Stimulated activated CD4-positive, alpha-beta T cell treated with anti-CD3 and anti-CD28 coated beads, Interleukin-12 subunit alpha, Interleukin-12 subunit beta, amount 100 ng/mL, for 4 hours (primary cell): ENCODE measurements around the gene NEB.
"Not testable (repeated sequence)": the region's sequence is repeated elsewhere in the genome, so short reads cannot be mapped to it uniquely, and the experiment has no call there.

Experiments used
- DNase-seq: peaks from one replicate; pipeline ENCODE4 v3.0.0-alpha.2; 2020

The NEB gene

DNA sequence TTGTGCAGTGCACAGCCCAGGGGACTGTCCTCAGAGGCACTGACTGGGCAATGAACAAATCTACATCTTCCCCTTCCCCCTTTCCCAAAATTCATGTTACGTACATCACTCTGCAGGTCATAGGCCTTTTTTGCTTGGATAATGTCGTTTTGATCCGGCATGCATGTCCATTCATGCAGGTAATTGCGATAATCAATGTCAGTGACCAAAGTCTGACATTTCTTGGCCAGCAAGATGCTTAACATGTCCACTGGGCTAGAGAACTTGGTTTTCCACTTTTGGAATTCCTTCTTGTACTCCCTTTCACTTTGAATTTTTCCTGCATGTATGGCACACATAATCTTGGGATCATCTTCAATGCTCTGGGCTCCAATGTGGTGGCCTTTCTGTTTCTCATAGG, 124.6 kb downstream of the NEB start:
- no peak for DNase-seq

DNA sequence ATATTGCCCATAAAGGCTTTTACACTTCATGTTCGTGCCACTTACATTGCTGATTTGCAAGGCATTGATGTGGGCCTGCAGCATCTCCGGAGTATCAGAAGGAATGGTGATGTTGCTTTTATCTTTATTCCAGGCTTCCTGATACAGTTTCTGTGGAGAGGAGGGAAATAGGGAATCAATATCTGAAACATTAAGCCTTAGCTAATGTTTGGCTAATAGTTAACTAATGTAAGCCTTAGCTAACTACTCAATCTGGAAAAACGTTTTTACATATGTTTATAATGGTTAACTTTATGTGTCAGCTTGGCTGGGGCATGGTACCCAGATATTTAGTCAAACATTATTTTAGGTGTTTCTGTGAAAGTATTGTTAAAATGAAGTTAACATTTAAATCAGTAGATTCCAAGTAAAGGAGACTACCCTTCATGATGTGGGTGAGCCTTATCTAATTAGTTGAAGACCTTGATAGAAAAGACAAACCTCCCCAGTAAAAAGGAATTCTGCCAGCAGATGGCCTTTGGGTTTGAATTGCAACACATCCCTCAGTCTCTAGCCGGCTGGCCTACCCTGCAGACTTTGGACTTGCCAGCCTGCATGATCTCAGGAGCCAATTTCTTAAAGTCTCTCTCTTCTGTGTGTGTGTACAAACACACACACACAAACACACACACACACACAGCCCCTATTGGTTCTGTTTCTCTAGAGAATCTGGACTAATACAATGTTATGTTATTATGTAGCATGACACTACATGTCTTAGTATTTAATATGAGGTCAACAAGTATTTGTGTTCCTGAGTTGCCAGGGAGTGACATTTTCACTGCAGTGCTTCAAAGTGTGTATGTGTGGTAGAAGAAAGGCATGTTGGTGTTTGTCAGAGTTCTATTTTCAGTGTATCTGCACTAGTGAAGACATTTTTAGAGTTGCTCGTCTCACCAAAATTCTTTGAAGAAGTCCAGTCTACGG, 126.5 kb downstream of the NEB start:
- DNase-seq = not testable (repeated sequence)

DNA sequence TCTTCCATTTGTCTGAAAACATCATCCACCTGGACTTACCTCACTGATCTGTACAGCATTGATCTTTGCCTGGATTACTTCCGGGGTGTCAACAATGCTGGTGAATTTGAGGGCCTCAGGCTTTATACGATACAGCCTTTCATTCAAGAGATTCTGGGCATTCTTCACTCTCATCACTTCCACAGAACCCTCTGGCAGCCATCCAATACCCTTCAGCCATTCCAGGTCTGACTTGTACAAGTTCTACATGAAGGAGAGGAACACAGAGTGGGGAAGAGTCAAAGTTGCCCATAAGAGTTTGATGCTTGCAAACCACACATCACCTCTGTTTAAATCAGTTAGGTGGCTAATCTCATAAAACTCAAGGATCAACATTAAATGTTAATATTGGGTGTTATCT, 130.7 kb downstream of the NEB start:
- not testable (repeated sequence) for DNase-seq

DNA sequence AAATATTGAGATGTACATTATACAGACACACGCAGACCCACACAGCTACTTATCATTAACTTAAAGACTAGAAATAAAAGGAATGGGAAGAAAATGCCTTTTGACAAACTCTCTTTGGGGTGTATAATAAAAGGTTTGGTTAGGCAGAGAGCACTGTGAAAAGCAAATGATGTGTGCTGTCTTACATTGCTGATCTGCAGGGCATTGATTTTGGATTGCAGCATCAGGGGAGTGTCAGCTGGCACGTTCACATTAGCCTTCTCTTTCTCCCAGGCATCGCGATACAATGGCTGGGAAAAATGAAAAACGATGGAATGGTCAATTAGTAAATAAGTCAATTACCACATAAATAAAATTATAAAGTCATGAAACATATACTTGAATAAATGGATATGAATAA, 131.9 kb downstream of the NEB start:
- not testable (repeated sequence) for DNase-seq

DNA sequence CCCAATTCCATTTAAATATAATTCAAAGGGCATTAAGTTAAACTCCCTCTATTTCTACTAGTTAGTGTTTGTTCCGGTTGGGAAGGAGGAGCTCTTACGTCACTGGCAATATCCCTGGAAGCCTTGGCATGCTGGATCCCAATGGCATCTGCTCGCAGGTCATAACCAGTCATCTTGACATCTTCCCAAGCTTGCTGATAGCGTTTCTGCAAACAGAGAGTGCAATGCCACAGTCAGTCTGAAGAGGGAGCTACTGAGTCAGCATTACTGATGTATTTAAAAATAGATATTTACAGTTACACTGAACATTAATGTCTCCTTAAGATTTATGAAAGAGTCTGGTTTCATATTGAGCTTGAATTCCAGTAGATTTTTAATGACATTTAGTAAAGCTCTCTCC, 132.5 kb downstream of the NEB start:
- not testable (repeated sequence) for DNase-seq

DNA sequence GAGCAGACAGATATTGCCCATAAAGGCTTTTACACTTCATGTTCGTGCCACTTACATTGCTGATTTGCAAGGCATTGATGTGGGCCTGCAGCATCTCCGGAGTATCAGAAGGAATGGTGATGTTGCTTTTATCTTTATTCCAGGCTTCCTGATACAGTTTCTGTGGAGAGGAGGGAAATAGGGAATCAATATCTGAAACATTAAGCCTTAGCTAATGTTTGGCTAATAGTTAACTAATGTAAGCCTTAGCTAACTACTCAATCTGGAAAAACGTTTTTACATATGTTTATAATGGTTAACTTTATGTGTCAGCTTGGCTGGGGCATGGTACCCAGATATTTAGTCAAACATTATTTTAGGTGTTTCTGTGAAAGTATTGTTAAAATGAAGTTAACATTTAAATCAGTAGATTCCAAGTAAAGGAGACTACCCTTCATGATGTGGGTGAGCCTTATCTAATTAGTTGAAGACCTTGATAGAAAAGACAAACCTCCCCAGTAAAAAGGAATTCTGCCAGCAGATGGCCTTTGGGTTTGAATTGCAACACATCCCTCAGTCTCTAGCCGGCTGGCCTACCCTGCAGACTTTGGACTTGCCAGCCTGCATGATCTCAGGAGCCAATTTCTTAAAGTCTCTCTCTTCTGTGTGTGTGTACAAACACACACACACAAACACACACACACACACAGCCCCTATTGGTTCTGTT, 137.2 kb downstream of the NEB start:
- DNase-seq = not testable (repeated sequence)

DNA sequence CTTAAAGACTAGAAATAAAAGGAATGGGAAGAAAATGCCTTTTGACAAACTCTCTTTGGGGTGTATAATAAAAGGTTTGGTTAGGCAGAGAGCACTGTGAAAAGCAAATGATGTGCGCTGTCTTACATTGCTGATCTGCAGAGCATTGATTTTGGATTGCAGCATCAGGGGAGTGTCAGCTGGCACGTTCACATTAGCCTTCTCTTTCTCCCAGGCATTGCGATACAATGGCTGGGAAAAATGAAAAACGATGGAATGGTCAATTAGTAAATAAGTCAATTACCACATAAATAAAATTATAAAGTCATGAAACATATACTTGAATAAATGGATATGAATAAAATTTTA, 142.4 kb downstream of the NEB start:
- DNase-seq = not testable (repeated sequence)

DNA sequence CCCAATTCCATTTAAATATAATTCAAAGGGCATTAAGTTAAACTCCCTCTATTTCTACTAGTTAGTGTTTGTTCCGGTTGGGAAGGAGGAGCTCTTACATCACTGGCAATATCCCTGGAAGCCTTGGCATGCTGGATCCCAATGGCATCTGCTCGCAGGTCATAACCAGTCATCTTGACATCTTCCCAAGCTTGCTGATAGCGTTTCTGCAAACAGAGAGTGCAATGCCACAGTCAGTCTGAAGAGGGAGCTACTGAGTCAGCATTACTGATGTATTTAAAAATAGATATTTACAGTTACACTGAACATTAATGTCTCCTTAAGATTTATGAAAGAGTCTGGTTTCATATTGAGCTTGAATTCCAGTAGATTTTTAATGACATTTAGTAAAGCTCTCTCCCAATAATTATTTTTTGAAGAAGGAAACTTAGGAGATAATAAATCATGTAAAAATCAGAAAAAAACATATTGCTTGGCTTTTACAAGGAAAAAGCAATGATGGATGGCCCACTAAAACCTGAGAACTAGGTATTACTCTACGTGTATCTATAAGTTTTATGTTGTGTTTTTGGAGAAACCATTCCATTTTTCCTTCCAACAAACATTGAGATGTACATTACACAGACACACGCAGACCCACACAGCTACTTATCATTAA, 142.9 kb downstream of the NEB start:
- not testable (repeated sequence) for DNase-seq

DNA sequence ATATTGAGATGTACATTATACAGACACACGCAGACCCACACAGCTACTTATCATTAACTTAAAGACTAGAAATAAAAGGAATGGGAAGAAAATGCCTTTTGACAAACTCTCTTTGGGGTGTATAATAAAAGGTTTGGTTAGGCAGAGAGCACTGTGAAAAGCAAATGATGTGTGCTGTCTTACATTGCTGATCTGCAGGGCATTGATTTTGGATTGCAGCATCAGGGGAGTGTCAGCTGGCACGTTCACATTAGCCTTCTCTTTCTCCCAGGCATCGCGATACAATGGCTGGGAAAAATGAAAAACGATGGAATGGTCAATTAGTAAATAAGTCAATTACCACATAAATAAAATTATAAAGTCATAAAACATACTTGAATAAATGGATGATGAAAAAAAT, 153.0 kb downstream of the NEB start:
- DNase-seq = not testable (repeated sequence)

DNA sequence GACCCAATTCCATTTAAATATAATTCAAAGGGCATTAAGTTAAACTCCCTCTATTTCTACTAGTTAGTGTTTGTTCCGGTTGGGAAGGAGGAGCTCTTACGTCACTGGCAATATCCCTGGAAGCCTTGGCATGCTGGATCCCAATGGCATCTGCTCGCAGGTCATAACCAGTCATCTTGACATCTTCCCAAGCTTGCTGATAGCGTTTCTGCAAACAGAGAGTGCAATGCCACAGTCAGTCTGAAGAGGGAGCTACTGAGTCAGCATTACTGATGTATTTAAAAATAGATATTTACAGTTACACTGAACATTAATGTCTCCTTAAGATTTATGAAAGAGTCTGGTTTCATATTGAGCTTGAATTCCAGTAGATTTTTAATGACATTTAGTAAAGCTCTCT, 153.6 kb downstream of the NEB start:
- not testable (repeated sequence) for DNase-seq

DNA sequence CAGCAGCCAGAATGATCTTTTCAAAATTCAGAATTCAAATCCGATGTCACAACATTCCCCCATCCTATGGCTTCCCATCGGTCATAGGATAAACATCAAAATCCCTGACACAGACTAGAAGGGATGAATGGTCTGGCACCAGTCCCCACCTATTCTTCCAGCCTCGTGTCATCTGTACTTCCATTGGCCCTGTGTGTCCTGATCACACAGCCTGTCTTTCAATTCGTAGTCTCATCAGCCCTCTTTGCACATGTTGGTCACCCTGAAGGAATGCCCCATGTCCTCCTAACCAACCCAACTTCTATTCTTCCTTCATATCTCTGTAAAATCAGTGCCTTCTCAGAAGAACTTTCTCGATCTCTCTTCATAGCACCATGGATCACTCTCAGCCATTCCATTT, 157.2 kb downstream of the NEB start:
- no peak for DNase-seq

DNA sequence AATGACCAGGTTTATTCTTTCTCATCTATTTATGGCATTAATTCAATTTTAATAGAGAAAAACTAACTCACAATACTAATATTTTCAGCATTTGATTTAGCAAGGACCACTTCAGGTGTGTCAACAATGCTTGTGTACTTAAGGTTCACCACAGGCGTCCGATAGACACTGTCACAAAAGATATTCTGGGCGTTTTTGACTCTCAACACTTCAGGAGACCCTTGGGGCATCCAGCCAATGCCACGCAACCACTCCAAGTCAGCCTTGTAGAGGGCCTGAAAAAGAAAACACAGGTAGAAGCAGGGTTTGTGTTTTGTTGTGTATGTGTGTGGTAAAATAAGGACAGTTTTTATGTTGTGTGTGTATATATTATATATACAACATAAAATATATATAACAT, 158.2 kb downstream of the NEB start:
- no peak for DNase-seq

DNA sequence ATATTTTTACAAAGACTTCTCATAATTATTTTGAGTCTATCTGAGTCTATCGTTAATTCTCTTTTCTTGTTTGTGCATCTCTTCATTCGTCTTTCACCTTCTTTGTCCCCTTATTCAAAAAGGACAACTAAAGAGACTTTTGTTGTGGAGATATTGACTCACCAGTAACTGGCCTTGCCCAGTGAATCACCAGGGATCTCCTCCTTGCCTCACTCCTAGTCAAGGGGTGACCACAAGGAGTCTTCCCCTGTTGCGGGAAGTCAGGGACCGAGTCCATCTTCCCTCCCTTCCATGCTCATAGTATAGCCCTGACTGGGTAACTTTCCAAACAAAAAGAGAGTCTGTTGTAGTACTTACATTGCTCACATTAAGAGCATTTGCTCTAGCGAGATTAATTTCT, 158.9 kb downstream of the NEB start:
- DNase-seq = no peak

DNA sequence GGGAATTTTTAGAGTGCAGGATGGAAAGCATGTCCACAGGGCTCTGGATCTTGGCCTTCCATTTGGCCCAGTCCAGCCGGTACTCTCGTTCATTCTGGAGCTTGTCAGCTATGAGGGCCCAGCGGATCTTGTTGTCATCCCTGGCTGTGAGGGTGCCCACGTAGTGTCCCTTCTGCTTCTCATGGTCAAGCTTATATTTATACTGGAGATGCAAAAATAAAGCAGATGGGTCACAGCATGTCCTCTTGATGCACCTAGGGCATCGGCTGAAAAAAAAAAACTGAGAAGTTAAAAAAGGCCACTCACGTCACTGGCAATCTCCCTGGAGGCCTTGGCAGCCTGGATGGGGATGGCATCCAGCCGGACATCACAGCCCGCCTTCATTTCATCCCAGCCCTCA, 164.1 kb downstream of the NEB start:
- no peak for DNase-seq

DNA sequence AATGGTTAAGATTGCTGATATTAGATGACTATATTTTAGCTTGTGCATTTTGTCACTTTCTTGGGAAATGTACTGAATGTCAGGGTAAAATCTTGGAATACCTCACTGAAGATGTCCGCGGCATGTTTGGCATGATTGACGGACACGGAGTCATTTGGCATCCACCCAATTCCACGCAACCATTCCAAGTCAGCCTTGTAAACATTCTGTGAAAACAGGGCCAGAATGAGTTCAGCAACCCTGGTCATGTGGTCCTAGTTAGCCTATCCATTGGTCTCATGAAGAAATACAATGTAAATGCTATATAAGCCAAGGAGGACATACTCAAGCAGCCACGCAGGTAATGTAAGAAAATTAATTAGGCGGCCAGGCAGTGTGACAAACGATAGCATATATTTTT, 165.1 kb downstream of the NEB start:
- DNase-seq = no peak

DNA sequence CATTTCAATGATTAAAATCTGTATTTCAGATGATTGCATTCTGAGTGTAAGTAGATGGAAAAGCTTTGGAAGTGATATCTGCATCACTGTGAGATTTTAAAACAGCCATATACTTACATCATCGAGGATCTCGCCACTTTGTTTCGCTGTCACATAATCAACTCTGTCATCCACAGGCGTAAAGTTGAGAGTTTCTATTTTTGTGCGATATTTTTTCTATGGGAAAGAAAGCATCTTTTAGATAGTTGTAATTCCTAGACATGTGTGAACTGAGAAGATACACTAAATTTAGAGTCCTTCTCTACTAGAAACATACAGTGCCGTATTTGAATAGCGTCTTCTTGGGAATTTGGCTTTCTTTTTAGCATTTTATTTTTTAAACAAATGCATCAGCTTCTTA, 165.8 kb downstream of the NEB start:
- DNase-seq = no peak

DNA sequence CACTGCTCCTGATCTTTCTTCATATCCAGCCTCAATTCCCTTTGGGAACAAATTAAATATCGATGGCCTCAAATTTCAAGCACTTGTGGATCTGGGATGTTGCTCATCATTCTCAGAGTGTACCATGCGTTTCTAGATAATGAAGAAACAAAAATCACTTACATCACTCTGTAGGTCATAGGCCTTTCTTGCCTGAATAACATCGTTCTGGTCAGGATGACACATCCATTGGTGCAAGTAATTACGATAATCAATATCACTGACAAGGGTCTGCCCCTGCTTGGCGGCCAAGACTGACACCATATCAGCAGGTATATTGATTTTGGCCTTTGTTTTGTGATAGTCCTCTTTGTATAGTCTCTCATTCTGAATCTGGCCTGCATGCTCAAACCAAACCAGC, 167.3 kb downstream of the NEB start:
- no peak for DNase-seq

DNA sequence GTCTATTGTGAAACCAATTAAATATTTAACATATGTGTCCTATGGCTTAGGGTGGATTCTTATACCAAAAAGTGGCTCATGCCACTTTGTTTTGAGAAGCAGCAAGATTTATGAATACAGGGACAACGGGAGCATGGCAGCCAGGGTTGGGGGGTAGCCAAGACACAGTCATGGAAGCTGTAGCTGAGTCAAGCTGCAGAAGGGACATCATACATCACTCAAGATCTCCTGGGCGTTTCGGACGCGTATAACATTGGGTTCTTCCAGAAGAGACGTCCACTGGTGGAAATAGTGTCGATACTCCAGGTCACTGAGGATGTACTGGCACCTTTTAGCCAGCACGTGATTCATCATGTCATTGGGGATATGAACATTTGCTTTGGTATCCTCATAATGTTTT, 171.9 kb downstream of the NEB start:
- no peak for DNase-seq

DNA sequence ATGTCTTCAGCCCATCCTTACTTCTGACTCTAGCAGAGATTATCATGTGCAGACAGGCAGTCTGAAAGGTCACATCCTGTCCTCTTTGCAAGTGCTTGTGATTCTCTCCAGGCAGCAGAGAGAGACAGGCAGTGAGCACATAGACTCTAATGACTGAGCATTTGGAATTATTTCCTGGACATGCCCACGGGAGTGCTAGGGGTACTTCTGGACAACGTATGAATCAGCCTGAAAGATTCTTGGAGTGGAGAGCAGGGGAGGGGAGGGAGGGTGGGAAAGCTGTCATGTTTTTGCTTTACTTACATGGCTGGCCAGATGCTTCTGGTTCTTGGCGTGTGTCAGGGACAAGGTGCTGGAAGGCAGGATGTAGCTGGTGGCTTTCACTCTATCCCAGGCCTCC, 174.0 kb downstream of the NEB start:
- no peak for DNase-seq

DNA sequence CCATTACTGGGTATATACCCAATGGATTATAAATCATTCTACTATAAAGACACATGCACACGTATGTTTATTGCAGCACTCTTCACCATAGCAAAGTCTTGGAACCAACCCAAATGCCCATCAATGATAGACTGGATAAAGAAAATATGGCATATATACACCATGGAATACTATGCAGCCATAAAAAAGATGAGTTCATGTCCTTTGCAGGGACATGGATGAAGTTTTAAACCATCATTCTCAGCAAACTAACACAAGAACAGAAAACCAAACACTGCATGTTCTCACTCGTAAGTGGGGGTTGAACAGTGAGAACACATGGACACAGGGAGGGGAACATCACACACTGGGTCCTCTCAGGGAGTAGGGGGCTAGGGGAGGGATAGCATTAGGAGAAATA, 174.8 kb downstream of the NEB start:
- DNase-seq = not testable (repeated sequence)

DNA sequence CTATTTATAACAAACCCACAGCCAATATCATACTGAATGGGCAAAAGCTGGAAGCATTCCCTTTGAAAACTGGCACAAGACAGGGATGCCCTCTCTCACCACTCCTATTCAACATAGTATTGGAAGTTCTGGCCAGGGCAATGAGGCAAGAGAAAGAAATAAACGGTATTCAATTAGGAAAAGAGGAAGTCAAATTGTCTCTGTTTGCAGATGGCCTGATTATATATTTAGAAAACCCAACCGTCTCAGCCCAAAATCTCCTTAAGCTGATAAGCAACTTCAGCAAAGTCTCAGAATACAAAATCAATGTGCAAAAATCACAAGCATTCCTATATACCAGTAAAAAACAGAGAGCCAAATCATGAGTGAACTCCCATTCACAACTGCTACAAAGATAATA, 176.4 kb downstream of the NEB start:
- DNase-seq = not testable (repeated sequence)

DNA sequence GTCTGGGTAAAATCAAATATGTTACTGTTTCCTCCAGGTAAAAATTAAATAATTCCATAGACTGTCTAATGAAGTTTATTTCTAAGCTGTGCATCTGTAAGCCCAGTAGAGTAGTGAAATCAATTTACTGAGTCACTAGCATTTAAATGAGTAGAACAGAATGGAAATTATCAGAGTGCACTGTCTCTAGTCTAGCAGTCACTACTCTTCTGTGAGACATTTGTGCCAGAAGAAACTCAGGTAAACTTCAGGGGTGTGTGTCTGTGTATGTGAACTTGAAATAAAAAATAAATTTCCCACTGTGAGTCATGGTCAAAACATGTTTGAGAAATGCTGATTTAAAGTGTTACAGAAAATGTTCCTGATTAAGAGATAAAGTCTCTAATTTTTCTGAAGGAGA, 178.2 kb downstream of the NEB start:
- no peak for DNase-seq

DNA sequence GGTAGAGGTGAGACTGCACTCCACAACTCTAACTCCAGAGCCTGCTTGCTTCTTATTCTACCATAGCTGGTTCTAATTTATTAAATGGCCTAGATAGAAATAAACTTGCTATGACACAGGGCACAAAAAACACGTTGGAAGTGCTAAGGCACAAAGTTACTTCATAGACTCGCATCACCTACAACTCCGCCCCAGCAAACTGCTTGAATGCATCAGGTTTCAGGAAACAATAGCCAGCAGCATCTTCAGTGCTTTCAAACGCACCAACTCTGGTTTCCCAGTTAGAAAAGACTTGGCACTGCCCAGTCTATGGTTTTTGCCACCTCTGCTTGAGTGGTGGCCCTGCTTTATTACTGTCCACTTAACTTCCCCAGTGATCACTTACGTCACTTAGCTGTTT, 182.0 kb downstream of the NEB start:
- no peak for DNase-seq

DNA sequence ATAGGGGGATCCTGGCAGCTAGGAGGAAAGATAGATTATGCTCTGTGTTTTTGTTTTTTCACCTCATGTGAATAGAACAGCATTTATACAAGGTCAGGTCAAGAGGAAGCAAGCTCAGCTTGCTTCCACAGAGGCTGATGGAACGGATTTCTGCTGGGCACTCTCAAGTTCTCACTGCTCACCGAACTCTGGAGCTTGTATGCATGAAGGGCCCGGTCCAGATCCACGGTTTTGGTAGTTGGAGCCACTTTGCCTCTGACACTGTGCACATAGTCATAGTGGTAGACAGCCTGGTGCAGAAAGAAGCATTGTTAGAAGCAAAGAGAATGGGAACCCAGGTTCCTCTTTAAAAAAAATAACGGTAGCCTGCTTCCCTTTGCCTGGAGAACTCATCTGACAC, 182.7 kb downstream of the NEB start:
- DNase-seq = no peak
